GM12872 (cell line): ENCODE results near the gene ATP5MK.

Experiments
- TF ChIP-seq, protein P1 (sequence below): IDR thresholded peaks from 3 replicates; pipeline ENCODE4 v1.5.1; 2011; ENCODE audit warnings: low read depth, mild to moderate bottlenecking, low read length, moderate library complexity; ENCODE audit not compliant: insufficient read depth

ATP5MK gene

DNA sequence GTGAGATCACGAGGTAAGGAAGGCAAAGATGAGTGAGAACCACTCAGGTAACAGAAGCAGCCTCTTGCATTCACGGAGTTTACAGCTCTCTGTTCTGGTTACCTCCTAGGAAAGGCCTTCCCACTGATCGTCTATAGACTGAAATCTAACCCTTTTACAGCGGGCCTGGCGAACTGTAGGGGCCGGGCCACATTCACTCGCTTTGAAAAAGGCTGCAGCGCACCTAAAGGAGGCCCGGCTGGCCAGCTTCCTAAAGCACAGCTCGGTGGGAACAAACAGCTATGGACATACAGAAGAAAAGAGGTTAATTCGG is 565 bp downstream of the ATP5MK start:
- TF ChIP-seq, protein P1, sequence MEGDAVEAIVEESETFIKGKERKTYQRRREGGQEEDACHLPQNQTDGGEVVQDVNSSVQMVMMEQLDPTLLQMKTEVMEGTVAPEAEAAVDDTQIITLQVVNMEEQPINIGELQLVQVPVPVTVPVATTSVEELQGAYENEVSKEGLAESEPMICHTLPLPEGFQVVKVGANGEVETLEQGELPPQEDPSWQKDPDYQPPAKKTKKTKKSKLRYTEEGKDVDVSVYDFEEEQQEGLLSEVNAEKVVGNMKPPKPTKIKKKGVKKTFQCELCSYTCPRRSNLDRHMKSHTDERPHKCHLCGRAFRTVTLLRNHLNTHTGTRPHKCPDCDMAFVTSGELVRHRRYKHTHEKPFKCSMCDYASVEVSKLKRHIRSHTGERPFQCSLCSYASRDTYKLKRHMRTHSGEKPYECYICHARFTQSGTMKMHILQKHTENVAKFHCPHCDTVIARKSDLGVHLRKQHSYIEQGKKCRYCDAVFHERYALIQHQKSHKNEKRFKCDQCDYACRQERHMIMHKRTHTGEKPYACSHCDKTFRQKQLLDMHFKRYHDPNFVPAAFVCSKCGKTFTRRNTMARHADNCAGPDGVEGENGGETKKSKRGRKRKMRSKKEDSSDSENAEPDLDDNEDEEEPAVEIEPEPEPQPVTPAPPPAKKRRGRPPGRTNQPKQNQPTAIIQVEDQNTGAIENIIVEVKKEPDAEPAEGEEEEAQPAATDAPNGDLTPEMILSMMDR, result no peak

DNA sequence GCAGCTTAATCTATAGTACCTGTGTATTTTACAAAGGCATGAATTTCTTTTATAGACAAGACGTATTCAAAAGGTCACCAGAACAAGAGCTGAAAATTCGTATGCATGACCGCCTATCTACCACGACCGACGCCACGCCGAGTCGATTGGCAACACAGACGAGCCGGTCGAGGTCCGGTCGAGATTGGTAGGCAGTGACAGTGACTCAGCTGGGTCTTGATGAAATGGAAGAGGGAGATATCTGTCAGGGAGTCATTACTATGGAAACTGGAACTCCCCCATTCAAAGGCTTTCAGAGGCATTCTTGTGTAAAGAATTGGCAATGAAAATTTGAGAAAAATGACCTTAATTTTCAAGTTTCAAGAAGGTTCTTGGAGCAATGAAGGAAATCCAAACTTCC is 2.1 kb downstream of the ATP5MK start:
- TF ChIP-seq, protein P1, result no peak

DNA sequence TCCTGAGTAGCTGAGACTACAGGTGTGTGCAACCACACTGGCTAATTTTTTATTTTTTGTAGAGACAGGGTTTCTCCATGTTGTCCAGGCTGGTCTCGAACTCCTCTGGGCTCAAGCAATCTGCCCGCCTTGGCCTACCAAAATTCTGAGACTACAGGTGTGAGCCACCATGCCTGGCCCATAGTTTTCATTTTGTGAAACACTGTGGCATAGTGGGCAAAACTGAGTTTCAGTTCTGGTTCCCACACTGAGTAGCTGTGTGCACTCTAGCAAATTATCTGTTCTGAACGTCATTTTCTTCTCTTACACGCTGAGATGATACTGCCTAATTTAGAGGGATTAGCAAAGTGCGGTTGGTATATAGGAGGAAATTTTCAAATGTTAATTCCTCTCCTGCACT is 13.5 kb downstream of the ATP5MK start:
- TF ChIP-seq, protein P1, result no peak

DNA sequence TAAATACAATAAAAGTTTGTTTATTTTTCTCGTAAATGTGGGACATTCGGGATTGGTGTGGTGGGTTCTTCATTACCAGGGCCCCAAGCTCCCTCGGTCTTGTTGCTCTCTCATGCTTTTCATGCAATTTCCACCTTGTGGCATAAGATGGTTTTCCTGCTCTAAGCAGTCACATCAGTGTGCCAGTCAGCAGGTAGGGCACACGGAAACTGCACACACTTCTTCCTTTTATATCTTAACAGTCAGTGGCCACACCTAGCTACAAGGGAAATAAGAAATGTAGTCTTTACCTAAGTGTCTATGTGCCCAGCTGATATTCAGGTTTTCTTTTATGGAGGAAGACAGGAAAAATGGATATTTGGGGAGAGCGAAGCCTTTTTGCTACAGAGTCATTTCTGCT is 22.0 kb downstream of the ATP5MK start:
- TF ChIP-seq, protein P1, result no peak

DNA sequence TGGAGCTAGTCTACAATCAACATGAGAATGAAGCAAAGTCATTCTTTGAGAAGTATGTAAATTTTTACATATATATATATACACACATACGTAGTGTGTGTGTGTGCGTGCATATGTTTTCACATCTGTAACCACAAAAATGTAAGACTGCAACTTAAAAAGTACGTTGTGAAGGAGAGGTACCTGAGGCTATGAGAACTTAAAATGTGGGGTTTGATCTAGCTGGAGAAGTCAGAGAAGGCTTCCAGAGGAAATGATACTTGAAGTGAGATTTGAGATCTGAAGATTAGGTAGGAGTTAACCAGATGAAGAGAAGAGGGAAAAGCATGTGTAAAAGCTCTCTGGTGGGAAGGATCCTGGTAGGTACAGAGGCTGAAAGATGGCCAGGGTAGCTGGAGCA is 22.7 kb downstream of the ATP5MK start:
- TF ChIP-seq, protein P1, result no peak

DNA sequence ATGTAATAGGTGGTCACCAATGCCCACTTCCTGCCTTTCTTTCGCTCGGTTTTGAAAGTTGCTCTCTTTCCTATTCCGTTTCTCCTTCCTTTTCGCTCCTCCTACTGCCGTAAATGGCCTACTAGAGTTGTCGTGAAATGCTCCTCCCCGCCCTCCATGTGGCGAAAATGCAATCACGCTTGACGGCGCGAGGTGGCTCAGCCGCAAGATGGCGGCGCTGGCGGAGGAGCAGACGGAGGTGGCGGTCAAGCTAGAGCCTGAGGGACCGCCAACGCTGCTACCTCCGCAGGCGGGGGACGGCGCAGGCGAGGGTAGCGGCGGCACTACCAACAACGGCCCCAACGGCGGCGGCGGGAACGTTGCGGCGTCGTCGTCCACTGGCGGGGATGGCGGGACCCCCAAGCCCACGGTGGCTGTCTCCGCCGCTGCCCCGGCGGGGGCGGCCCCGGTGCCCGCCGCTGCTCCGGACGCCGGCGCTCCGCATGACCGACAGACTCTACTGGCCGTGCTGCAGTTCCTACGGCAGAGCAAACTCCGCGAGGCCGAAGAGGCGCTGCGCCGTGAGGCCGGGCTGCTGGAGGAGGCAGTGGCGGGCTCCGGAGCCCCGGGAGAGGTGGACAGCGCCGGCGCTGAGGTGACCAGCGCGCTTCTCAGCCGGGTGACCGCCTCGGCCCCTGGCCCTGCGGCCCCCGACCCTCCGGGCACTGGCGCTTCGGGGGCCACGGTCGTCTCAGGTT is 28.3 kb downstream of the ATP5MK start, which contains the start of gene TAF5:
Gene TAF5 (plus strand): TSS at position 195 of the 737 bp plus-strand sequence. CDS start 14 bp downstream, at position 209.
- TF ChIP-seq, protein P1, result no peak

DNA sequence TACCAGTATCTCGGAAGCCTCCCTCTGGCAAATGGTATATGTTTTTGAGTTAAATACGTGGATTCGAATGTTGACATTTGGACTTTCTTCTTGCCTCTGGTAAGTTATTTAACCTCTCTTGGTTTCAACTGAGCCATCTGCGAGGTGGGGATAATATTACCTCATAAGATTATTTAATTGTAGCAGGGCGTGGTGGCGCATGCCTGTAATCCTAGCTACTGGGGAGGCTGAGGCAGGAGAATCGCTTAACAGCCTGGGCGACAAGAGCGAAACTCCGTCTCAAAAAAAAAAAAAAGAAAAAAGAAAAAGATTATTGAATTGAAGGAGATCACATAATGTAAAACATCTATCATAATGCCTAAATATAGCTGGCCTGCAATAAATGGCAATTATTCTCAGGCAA is 28.9 kb downstream of the ATP5MK start:
- TF ChIP-seq, protein P1, result no peak
